ENCODE measurements around the gene APC2.
"Not testable (repeated sequence)": the region's sequence is repeated elsewhere in the genome, so short reads cannot be mapped to it uniquely, and the experiment has no call there.

The APC2 gene

DNA sequence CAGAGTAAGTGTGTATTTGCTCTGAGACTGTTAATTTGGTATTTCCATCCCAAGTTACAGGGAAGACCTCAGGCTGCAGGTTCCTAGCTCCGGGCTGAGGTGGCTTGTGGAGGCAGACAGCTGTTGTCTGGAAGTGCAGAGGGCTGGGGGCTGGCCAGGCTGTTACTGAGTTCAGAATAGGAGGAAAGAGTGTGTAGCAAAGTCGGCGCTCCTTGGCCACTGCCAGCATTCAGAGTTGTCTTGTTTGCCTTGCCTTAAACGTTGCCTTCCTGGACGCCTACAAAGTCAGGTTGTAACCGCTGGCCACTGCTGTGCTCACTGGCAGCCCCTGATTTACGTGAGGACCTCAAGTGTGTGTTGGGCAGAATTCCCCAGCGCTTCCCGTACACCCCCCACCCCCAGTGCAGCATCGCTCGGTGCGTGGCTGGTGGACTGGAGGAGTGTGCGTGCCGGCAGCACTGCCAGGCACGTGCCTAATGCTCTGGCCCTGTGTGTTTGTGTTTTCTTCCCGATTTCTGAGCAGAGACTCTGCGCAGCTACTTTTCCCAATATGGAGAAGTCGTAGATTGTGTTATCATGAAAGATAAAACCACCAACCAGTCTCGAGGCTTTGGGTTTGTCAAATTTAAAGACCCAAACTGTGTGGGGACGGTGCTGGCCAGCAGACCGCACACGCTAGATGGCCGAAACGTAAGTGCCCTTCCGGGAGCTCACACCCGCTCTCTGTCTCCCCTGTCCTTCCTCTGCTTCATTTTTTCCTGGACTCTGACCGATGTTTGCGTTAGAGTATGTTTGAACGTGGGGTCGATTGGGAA, 32.0 kb upstream of the APC2 start:
- Histone ChIP-seq H3K4me3 (ENCODE audit: control insufficient read depth in 1 of 7, extremely low read depth in 1 of 7, insufficient read depth in 4 of 7, low read depth in 2 of 7, low read length in 6 of 7) (no peak overlapping the region), H3K4me1 (ENCODE audit: control extremely low read depth in 1 of 4, control insufficient read depth in 4 of 4, insufficient read depth in 4 of 4, low read length in 3 of 4) (peaks cover 0 to 21% (median 17%) of the 10 kb centered on the region in 4 experiments), H3K27me3 (replicated peaks in 2 of 5; ENCODE audit: control insufficient read depth in 4 of 5, insufficient read depth in 5 of 5, low read length in 4 of 5) (no peaks in the 10 kb centered on the region), H3K36me3 (ENCODE audit: control insufficient read depth in 4 of 4, insufficient read depth in 4 of 4, low read length in 3 of 4) (peaks cover 13 to 87% (median 55%) of the 10 kb centered on the region in 4 experiments), H3K9me3 (ENCODE audit: control extremely low read depth in 1 of 5, control insufficient read depth in 4 of 5, insufficient read depth in 2 of 5, low read depth in 1 of 5, low read length in 4 of 5) (no peaks in the 10 kb centered on the region), H3K27ac (ENCODE audit: insufficient read depth in 1 of 2, low read depth in 1 of 2, low read length in 2 of 2, poor library complexity in 1 of 2, severe bottlenecking in 2 of 2) (no peak overlapping the region)
- CTCF ChIA-PET: interaction anchor here (0.9 to 1.9 kb wide), 3 partner anchors 8 to 19 kb away, joined by 3 to 6 read pairs (median 3); no protein-coding TSS in a partner anchor
- POLR2A ChIA-PET: interaction anchor here (0.6 to 0.9 kb wide), 2 partner anchors 15 to 878 kb away, joined by 3 to 5 read pairs; no protein-coding TSS in a partner anchor
- DNase-seq: no peak
- WGBS (ENCODE audit: insufficient coverage): 90% methylated on average over 22 of the region's 30 CpGs

DNA sequence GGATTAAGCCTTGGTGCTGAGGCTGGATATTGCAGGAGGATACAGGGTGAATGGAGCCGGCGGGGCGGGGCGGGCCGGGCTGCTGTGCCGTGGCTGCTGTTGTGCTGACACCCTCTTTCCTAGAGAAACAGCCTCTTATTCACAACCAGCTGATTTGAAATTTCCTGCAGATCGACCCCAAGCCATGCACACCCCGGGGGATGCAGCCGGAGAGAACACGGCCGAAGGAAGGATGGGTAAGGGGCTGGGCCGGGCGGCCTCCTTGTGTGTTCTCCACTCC, 31.5 kb upstream of the APC2 start:
- no peak overlapping the region for H3K27ac ChIP-seq (ENCODE audit: insufficient read depth in 1 of 2, low read depth in 1 of 2, low read length in 2 of 2, poor library complexity in 1 of 2, severe bottlenecking in 2 of 2)
- POLR2A ChIA-PET: interaction anchor here (0.6 to 0.9 kb wide), 3 partner anchors 15 to 878 kb away, joined by 3 to 5 read pairs (median 3); no protein-coding TSS in a partner anchor
- H3K27me3 ChIP-seq (replicated peaks in 2 of 5; ENCODE audit: control insufficient read depth in 4 of 5, insufficient read depth in 5 of 5, low read length in 4 of 5): no peaks in the 10 kb centered on the region
- no peak overlapping the region for H3K4me3 ChIP-seq (ENCODE audit: control insufficient read depth in 1 of 7, extremely low read depth in 1 of 7, insufficient read depth in 4 of 7, low read depth in 2 of 7, low read length in 6 of 7)
- H3K9me3 ChIP-seq (ENCODE audit: control extremely low read depth in 1 of 5, control insufficient read depth in 4 of 5, insufficient read depth in 2 of 5, low read depth in 1 of 5, low read length in 4 of 5): no peaks in the 10 kb centered on the region
- DNase-seq: no peak
- 96% methylated on average over 8 of the region's 13 CpGs for WGBS (ENCODE audit: insufficient coverage)
- H3K36me3 ChIP-seq (ENCODE audit: control insufficient read depth in 4 of 4, insufficient read depth in 4 of 4, low read length in 3 of 4): peaks cover 16 to 87% (median 57%) of the 10 kb centered on the region in 4 experiments
- peaks cover 0 to 21% (median 17%) of the 10 kb centered on the region in 4 experiments for H3K4me1 ChIP-seq (ENCODE audit: control extremely low read depth in 1 of 4, control insufficient read depth in 4 of 4, insufficient read depth in 4 of 4, low read length in 3 of 4)
- CTCF ChIA-PET: interaction anchor here (0.9 kb wide), 1 partner anchor 9 kb away, joined by 3 read pairs; no protein-coding TSS in a partner anchor

DNA sequence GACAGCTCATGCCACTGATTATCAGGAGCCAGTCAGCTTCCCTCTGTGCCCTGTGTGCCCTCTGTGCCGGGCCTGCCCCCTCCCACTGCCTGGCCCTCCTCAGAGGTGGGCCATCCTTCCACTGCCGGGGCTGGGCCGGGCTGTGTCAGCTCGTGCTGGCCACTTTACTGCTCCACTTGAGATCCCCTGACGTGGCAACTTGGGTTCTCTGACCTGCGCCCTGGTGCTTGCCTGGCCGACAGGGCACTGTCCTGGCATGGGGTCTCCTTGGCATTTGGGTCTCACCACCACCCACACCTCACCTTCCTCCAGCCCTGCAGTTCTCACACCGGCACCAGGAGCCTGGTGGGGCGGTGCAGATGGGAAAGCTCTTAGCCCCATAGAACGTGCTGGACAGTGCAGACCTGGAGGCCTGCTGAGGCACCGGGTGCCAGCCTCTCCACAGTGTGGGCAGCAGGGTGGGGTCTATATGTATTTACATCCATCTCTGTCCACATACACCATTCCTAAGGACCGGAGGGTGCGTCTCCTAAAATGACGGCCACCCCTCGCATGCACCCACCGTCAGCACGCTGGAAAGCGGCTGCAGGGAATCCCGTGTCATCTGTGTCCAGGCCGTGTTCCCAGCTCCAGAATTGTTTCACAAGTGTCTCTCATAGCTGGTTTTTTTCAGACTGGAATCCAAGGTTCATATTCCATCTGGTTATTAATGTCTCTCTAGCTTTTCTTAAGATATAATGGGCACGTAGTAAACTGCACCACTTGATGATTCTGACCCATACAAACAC, 30.8 kb upstream of the APC2 start:
- H3K4me1 ChIP-seq (ENCODE audit: control extremely low read depth in 1 of 4, control insufficient read depth in 4 of 4, insufficient read depth in 4 of 4, low read length in 3 of 4): peaks cover 0 to 21% (median 17%) of the 10 kb centered on the region in 4 experiments
- no peaks in the 10 kb centered on the region for H3K9me3 ChIP-seq (ENCODE audit: control extremely low read depth in 1 of 5, control insufficient read depth in 4 of 5, insufficient read depth in 2 of 5, low read depth in 1 of 5, low read length in 4 of 5)
- DNase-seq: no peak
- ChIA-PET CTCF (interaction anchor here (0.9 kb wide), 1 partner anchor 9 kb away, joined by 3 read pairs; no protein-coding TSS in a partner anchor), POLR2A (interaction anchor here (0.6 to 0.8 kb wide), 3 partner anchors 130 to 877 kb away, joined by 3 to 5 read pairs (median 5); no protein-coding TSS in a partner anchor)
- H3K4me3 ChIP-seq (ENCODE audit: control insufficient read depth in 1 of 7, extremely low read depth in 1 of 7, insufficient read depth in 4 of 7, low read depth in 2 of 7, low read length in 6 of 7): no peak overlapping the region
- peaks cover 16 to 87% (median 64%) of the 10 kb centered on the region in 4 experiments for H3K36me3 ChIP-seq (ENCODE audit: control insufficient read depth in 4 of 4, insufficient read depth in 4 of 4, low read length in 3 of 4)
- no peak overlapping the region for H3K27ac ChIP-seq (ENCODE audit: insufficient read depth in 1 of 2, low read depth in 1 of 2, low read length in 2 of 2, poor library complexity in 1 of 2, severe bottlenecking in 2 of 2)
- WGBS (ENCODE audit: insufficient coverage): 98% methylated on average over 21 of the region's 21 CpGs
- no peaks in the 10 kb centered on the region for H3K27me3 ChIP-seq (replicated peaks in 2 of 5; ENCODE audit: control insufficient read depth in 4 of 5, insufficient read depth in 5 of 5, low read length in 4 of 5)

DNA sequence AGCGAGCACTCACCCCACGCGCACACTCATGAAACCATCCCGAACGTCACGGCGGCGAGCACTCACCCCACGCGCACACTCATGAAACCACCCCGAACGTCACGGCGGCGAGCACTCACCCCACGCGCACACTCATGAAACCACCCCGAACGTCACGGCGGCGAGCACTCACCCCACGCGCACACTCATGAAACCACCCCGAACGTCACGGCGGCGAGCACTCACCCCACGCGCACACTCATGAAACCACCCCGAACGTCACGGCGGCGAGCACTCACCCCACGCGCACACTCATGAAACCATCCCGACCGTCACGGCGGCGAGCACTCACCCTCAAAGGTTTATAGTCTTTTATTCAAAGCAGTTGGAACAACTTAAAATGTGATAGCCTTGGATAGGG, 29.8 kb upstream of the APC2 start:
- WGBS (ENCODE audit: insufficient coverage): 100% methylated on average over 6 of the region's 43 CpGs
- H3K36me3 ChIP-seq (ENCODE audit: control insufficient read depth in 4 of 4, insufficient read depth in 4 of 4, low read length in 3 of 4): peaks cover 18 to 91% (median 70%) of the 10 kb centered on the region in 4 experiments

DNA sequence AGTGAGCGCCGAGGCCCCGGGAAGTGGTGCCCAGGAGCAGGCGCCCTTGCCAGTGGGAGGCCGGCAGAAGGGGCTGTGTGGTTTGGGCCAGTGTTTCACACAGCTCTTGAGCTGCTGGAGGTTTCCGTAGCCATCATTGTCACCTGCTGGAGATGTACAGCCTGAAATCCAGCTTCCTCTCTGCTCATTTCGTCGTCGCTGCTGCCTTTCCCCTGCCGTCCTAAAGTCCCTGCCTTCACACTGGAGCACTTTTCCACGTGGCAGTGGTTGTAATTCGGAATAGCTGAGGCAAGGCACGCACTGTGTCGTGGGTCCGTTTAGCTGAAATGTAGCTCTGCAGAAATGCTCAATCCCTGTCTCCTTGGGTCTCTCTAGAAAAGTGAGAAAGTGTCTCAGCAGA, 29.3 kb upstream of the APC2 start:
- no peak overlapping the region for H3K4me3 ChIP-seq (ENCODE audit: control insufficient read depth in 1 of 7, extremely low read depth in 1 of 7, insufficient read depth in 4 of 7, low read depth in 2 of 7, low read length in 6 of 7)
- peaks cover 19 to 96% (median 74%) of the 10 kb centered on the region in 4 experiments for H3K36me3 ChIP-seq (ENCODE audit: control insufficient read depth in 4 of 4, insufficient read depth in 4 of 4, low read length in 3 of 4)
- H3K27me3 ChIP-seq (replicated peaks in 2 of 5; ENCODE audit: control insufficient read depth in 4 of 5, insufficient read depth in 5 of 5, low read length in 4 of 5): no peaks in the 10 kb centered on the region
- ChIA-PET POLR2A (no interaction called here), CTCF (interaction anchor here (1.5 kb wide), 1 partner anchor 15 kb away, joined by 3 read pairs; no protein-coding TSS in a partner anchor)
- no peak for DNase-seq
- H3K4me1 ChIP-seq (ENCODE audit: control extremely low read depth in 1 of 4, control insufficient read depth in 4 of 4, insufficient read depth in 4 of 4, low read length in 3 of 4): peaks cover 0 to 13% (median 9%) of the 10 kb centered on the region in 4 experiments
- 97% methylated on average over 15 of the region's 15 CpGs for WGBS (ENCODE audit: insufficient coverage)
- H3K27ac ChIP-seq (ENCODE audit: insufficient read depth in 1 of 2, low read depth in 1 of 2, low read length in 2 of 2, poor library complexity in 1 of 2, severe bottlenecking in 2 of 2): no peak overlapping the region
- no peaks in the 10 kb centered on the region for H3K9me3 ChIP-seq (ENCODE audit: control extremely low read depth in 1 of 5, control insufficient read depth in 4 of 5, insufficient read depth in 2 of 5, low read depth in 1 of 5, low read length in 4 of 5)

More for the DNA sequence above, 29.8 kb upstream of the APC2 start:
- H3K4me3 ChIP-seq (ENCODE audit: control insufficient read depth in 1 of 7, extremely low read depth in 1 of 7, insufficient read depth in 4 of 7, low read depth in 2 of 7, low read length in 6 of 7); H3K27ac ChIP-seq (ENCODE audit: insufficient read depth in 1 of 2, low read depth in 1 of 2, low read length in 2 of 2, poor library complexity in 1 of 2, severe bottlenecking in 2 of 2); DNase-seq; H3K9me3 ChIP-seq (ENCODE audit: control extremely low read depth in 1 of 5, control insufficient read depth in 4 of 5, insufficient read depth in 2 of 5, low read depth in 1 of 5, low read length in 4 of 5); POLR2A ChIA-PET; H3K27me3 ChIP-seq (replicated peaks in 2 of 5; ENCODE audit: control insufficient read depth in 4 of 5, insufficient read depth in 5 of 5, low read length in 4 of 5): not testable (repeated sequence)
- H3K4me1 ChIP-seq (ENCODE audit: control extremely low read depth in 1 of 4, control insufficient read depth in 4 of 4, insufficient read depth in 4 of 4, low read length in 3 of 4): peaks cover 0 to 18% (median 14%) of the 10 kb centered on the region in 4 experiments
- CTCF ChIA-PET: interaction anchor here (1.5 kb wide), 1 partner anchor 14 kb away, joined by 3 read pairs; no protein-coding TSS in a partner anchor

DNA sequence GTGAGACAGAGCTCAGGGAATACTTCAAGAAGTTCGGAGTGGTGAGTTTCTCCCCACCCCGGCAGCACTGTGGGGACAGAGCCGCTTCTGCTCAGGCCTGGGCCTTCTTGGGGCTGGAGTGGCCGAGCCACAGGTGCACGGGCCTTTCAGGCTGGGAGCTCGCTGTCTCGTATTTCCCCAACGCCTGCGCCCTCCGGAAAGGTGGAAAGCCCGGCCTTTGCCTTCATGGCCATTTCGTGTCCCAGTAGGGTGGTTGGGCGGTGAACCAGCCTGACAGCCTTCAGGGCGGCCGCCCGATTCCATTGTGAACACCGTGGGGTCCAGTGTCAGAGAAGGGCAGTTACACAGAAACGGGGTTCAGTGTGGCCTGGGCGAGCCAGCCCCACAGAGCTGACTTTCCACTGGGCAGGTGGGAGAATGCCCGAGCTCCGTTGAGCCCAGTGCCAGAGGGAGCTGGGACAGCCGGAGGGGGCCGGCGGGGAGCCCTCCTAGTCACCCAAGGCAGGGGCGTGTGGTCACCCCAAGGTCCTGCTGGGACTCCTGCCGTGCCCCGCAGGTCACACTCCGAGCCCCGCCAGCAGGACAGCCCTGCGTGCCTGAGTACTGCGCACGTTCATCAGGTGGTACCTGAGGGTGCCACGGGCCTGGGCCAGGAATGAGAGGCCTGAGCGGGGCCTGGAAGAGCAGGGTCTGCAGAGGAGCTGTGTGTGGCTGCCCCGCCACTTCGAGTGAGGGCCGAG, 28.5 kb upstream of the APC2 start:
- 100% methylated on average over 37 of the region's 37 CpGs for WGBS (ENCODE audit: insufficient coverage)
- CTCF ChIA-PET: interaction anchor here (1.5 kb wide), 1 partner anchor 16 kb away, joined by 3 read pairs; no protein-coding TSS in a partner anchor
- POLR2A ChIA-PET: no interaction called here

More for the DNA sequence above, 28.5 kb upstream of the APC2 start:
- no peaks in the 10 kb centered on the region for H3K27me3 ChIP-seq (replicated peaks in 2 of 5; ENCODE audit: control insufficient read depth in 4 of 5, insufficient read depth in 5 of 5, low read length in 4 of 5)
- peaks cover 23 to 96% (median 80%) of the 10 kb centered on the region in 4 experiments for H3K36me3 ChIP-seq (ENCODE audit: control insufficient read depth in 4 of 4, insufficient read depth in 4 of 4, low read length in 3 of 4)
- H3K9me3 ChIP-seq (ENCODE audit: control extremely low read depth in 1 of 5, control insufficient read depth in 4 of 5, insufficient read depth in 2 of 5, low read depth in 1 of 5, low read length in 4 of 5): no peaks in the 10 kb centered on the region
- H3K4me1 ChIP-seq (ENCODE audit: control extremely low read depth in 1 of 4, control insufficient read depth in 4 of 4, insufficient read depth in 4 of 4, low read length in 3 of 4): peaks cover 0 to 5% (median 2%) of the 10 kb centered on the region in 4 experiments
- no peak overlapping the region for H3K27ac ChIP-seq (ENCODE audit: insufficient read depth in 1 of 2, low read depth in 1 of 2, low read length in 2 of 2, poor library complexity in 1 of 2, severe bottlenecking in 2 of 2)
- H3K4me3 ChIP-seq (ENCODE audit: control insufficient read depth in 1 of 7, extremely low read depth in 1 of 7, insufficient read depth in 4 of 7, low read depth in 2 of 7, low read length in 6 of 7): no peak overlapping the region
- DNase-seq: no peak

All from common myeloid progenitor, CD34-positive (primary cell).